ENCODE data around the gene ASNSD1.
A peak's percentile ranks its signal among the peaks of the same experiment; 100 is the strongest.
"Not testable (repeated sequence)": the region's sequence is repeated elsewhere in the genome, so short reads cannot be mapped to it uniquely, and the experiment has no call there.

The ASNSD1 gene

GRCh38 chr2:189702071-189702470, 40.8 kb downstream of the ASNSD1 start:
- in situ Hi-C loops (cut with HindIII; ENCODE audit: low sequenced_read_pairs): no loop called here
- H3K4me3 ChIP-seq (ENCODE audit: low read depth, low read length): no peak overlapping the region
- DNase-seq (ENCODE audit: low read depth, low spot score): peak; percentile 12
- peak; percentile 27 for TF ChIP-seq CTCF (IDR thresholded peaks at IDR 0.05; ENCODE audit: low read depth, low read length)

- DNase-seq (ENCODE audit: low read depth, low spot score): no peak
- in situ Hi-C loops (cut with HindIII; ENCODE audit: low sequenced_read_pairs): no loop called here
- no peak overlapping the region for H3K4me3 ChIP-seq (ENCODE audit: low read depth, low read length)
- TF ChIP-seq CTCF (IDR thresholded peaks at IDR 0.05; ENCODE audit: low read depth, low read length): no peak
Observed at GRCh38 chr2:189709501-189710221, 48.4 kb downstream of the ASNSD1 start.

- in situ Hi-C loops (cut with HindIII; ENCODE audit: low sequenced_read_pairs); DNase-seq (ENCODE audit: low read depth, low spot score); H3K4me3 ChIP-seq (ENCODE audit: low read depth, low read length): not testable (repeated sequence)
Observed at GRCh38 chr2:189717593-189717992, 56.3 kb downstream of the ASNSD1 start.

- in situ Hi-C loops (cut with HindIII; ENCODE audit: low sequenced_read_pairs): no loop called here
- DNase-seq (ENCODE audit: low read depth, low spot score): no peak
- no peak for TF ChIP-seq CTCF (IDR thresholded peaks at IDR 0.05; ENCODE audit: low read depth, low read length)
- H3K4me3 ChIP-seq (ENCODE audit: low read depth, low read length): no peak overlapping the region
Observed at GRCh38 chr2:189719571-189719970, 58.3 kb downstream of the ASNSD1 start.
